Upper lobe of left lung (tissue), 6 donors: Measurements from ENCODE around the gene PHF23. TPM values are rescaled to one million over a fixed set of nuclear protein-coding genes. Genes with fewer than 3 reads are reported as not detected.

Experiments
- ATAC-seq, 2 donors: fragments of 200-7000 bp; cut with Tn5 transposase; one replicate each; pipeline ENCODE4 v1.9.1; 2022; ENCODE audit warnings: mild to moderate bottlenecking in 2 of 2, moderate library complexity in 2 of 2; ENCODE audit not compliant: low FRiP score in 2 of 2
- DNase-seq, 2 donors: peaks; one replicate each; pipeline ENCODE4 v3.0.0-alpha.2; 2019 to 2020
- H3K27ac ChIP-seq, 4 donors: fragments of 200-600 bp; sonication (generic); one replicate each; pipeline ENCODE4 v1.5.1; 2016 to 2019
- H3K27me3 ChIP-seq, 4 donors: fragments of 200-600 bp; sonication (generic); one replicate each; pipeline ENCODE4 v1.5.1; 2017 to 2019
- H3K36me3 ChIP-seq, 4 donors: fragments of 200-600 bp; sonication (generic); one replicate each; pipeline ENCODE4 v1.5.1; 2016 to 2019
- H3K4me1 ChIP-seq, 4 donors: fragments of 200-600 bp; sonication (generic); one replicate each; pipeline ENCODE4 v1.5.1; 2018 to 2019
- H3K4me3 ChIP-seq, 4 donors: fragments of 200-600 bp; sonication (generic); one replicate each; pipeline ENCODE4 v1.5.1; 2017 to 2019; ENCODE audit warnings: mild to moderate bottlenecking in 2 of 4, moderate library complexity in 1 of 4
- H3K9me3 ChIP-seq, 4 donors: fragments of 200-600 bp; sonication (generic); one replicate each; pipeline ENCODE4 v1.5.1; 2018 to 2019
- CTCF ChIP-seq, 6 experiments: fragments of 450-650 bp in 4 of 6; fragments of 200-600 bp in 2 of 6; sonication (generic) in 2 of 6; IDR thresholded peaks; one replicate each; pipeline ENCODE4 v1.5.1; 2016 to 2019; ENCODE audit warnings: antibody characterized with exemption in 6 of 6
- EP300 ChIP-seq, 4 donors: sonication (generic); formaldehyde crosslinking; IDR thresholded peaks; one replicate each; pipeline ENCODE4 v1.5.1; 2017; ENCODE audit warnings: antibody characterized with exemption in 4 of 4, control low read depth in 2 of 4
- POLR2A ChIP-seq, 4 donors: fragments of 450-650 bp; IDR thresholded peaks; one replicate each; pipeline ENCODE4 v1.5.1; 2016 to 2017; ENCODE audit warnings: antibody characterized with exemption in 4 of 4, mild to moderate bottlenecking in 2 of 4
- POLR2AphosphoS5 ChIP-seq, 2 donors: sonication (generic); formaldehyde crosslinking; IDR thresholded peaks; one replicate each; pipeline ENCODE4 v1.5.1; 2017; ENCODE audit warnings: antibody characterized with exemption in 2 of 2
- WGBS, 2 donors: methylation state at CpG; one replicate each; pipeline ENCODE4 v1.1.5; 2017 to 2018; 5-methylcytosine and 5-hydroxymethylcytosine counted together
- total RNA-seq, 6 donors: library from RNA; depleted of rRNA in 4 of 6; stranded (reverse); fragments of >200 nt in 4 of 6; gene quantifications; one replicate each; pipeline versions ENCODE4 v1.1.0 to v1.2.1, GENCODE V29; 2016 to 2021
- donor health status: DM: no; HTN: no; CAD: no; lungs with moderate emphysema.
- donor health status: DM: no; HTN: yes; CAD: no; lungs with severe emphysema.

Gene PHF23
- total RNA-seq: 10 to 100 TPM; 25.4 to 54.5 (median 31.2) TPM

DNA sequence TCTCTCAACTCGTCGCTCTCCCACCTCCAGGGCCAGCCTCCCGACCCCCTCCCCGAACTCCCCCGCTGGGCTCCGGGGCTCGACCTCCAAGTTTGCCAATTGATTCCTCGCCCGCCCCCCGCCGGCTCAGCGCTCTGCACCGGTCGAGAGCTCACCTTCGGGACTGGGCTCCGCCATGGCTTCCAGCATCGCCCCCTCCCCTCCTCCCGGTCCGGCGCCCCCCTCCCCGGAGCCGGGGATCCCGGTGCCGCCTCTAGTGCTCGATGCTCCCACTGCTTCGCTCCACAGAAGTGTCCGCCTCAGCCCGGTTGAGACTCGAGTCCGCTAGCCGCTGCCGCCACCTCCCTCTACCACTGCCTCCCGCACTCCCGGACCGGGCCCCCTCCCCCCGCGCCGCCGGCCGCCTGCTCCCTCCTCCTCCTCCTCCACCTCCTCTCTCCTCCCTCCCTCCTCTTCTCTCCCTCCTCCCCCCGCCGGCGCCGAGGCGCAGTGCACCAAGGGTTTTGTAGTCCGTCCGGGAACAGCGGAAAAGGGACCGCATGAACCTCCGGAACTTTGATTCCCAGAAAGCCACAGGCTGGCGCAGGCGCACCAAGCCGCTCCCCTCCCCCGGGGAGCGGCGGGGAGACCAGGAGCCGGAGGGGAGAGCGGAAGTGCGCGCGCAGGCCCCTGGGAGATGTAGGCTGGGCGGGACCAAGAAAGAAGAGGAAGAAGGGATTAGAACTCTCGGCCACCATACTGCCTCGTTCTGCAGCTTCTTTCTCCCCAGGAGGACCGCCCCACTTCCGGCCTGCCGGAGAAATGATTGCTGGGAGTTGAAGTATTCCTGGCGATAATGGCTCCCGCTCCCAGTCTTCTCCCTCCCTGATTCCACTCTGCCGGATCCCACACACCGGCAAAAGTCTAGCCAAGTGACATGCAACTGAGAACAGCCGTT lies at the start of gene PHF23:
TSS of gene PHF23 (minus strand) at position 367 of the 937 bp plus-strand sequence. CDS start at position 189, 178 bp downstream.
- DNase-seq (peak; percentile 99 to 100), ATAC-seq (peak; percentile 84 to 93)
- Histone ChIP-seq H3K4me3 (peak within 1 kb of the TSS; percentile 80 to 99 (median 91)), H3K27me3 (no peaks in the 10 kb centered on the region), H3K36me3 (peaks cover 0 to 36% (median 27%) of the 10 kb centered on the region in 4 donors), H3K9me3 (no peaks in the 10 kb centered on the region), H3K4me1 (peaks cover 26 to 55% (median 43%) of the 10 kb centered on the region in 4 donors), H3K27ac (peak within 1 kb of the TSS; percentile 96 to 100 (median 97))
- WGBS, 2 donors: 0 to 2% methylated on average over 51 to 53 of the region's 72 CpGs
- TF ChIP-seq CTCF (IDR thresholded peaks at IDR 0.05): peak in 4 of 6 experiments; percentile 65 to 83 (median 70)
- TF ChIP-seq POLR2AphosphoS5 (IDR thresholded peaks at IDR 0.05): peak; percentile 86 to 93
- peak in 2 of 4 donors; percentile 32 to 71 for TF ChIP-seq POLR2A (IDR thresholded peaks at IDR 0.05)
- peak in 2 of 4 donors; percentile 51 to 52 for TF ChIP-seq EP300 (IDR thresholded peaks at IDR 0.05)

DNA sequence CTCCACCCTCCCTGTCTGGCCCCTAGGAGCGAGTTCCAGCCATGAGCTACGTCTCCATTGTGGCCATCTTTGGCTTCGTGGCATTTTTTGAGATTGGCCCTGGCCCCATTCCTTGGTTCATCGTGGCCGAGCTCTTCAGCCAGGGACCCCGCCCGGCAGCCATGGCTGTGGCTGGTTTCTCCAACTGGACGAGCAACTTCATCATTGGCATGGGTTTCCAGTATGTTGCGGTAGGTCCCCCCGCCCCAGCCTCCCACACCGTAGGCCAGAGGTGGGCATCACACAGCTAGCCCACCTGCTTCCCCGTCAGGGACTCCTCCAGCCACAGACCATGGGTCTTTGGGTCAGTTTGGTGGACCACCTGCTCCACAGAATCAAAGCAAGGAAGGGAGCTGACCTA lies 46.4 kb upstream of the PHF23 start:
- H3K27me3 ChIP-seq: peaks cover 0 to 12% (median 4%) of the 10 kb centered on the region in 4 donors
- no peak overlapping the region for H3K4me3 ChIP-seq
- H3K9me3 ChIP-seq: no peaks in the 10 kb centered on the region
- peak in 1 of 2 donors; percentile 61 for DNase-seq
- no peak overlapping the region for H3K27ac ChIP-seq
- TF ChIP-seq POLR2AphosphoS5 (IDR thresholded peaks at IDR 0.05) (no peak), CTCF (IDR thresholded peaks at IDR 0.05) (no peak), POLR2A (IDR thresholded peaks at IDR 0.05) (no peak), EP300 (IDR thresholded peaks at IDR 0.05) (no peak)
- no peak for ATAC-seq
- no peaks in the 10 kb centered on the region for H3K36me3 ChIP-seq
- H3K4me1 ChIP-seq: peaks cover 19 to 24% (median 21%) of the 10 kb centered on the region in 4 donors
- WGBS, 2 donors: 95 to 98% methylated on average over 8 to 12 of the region's 12 CpGs

GRCh38 chr17:7284911-7285310 lies 45.7 kb upstream of the PHF23 start:
- DNase-seq (peak in 1 of 2 donors; percentile 75), ATAC-seq (no peak)
- no peak overlapping the region for H3K27ac ChIP-seq
- peaks cover 0 to 12% (median 4%) of the 10 kb centered on the region in 4 donors for H3K27me3 ChIP-seq
- H3K36me3 ChIP-seq: no peaks in the 10 kb centered on the region
- peaks cover 23 to 29% (median 24%) of the 10 kb centered on the region in 4 donors for H3K4me1 ChIP-seq
- H3K9me3 ChIP-seq: no peaks in the 10 kb centered on the region
- H3K4me3 ChIP-seq: no peak overlapping the region
- WGBS, 2 donors: 94 to 96% methylated on average over 14 to 16 of the region's 16 CpGs
- TF ChIP-seq CTCF (IDR thresholded peaks at IDR 0.05) (no peak), POLR2AphosphoS5 (IDR thresholded peaks at IDR 0.05) (no peak), EP300 (IDR thresholded peaks at IDR 0.05) (no peak), POLR2A (IDR thresholded peaks at IDR 0.05) (no peak)

GRCh38 chr17:7283471-7284216 lies 44.4 kb upstream of the PHF23 start:
- DNase-seq (no peak), ATAC-seq (no peak)
- TF ChIP-seq POLR2AphosphoS5 (IDR thresholded peaks at IDR 0.05): no peak
- TF ChIP-seq EP300 (IDR thresholded peaks at IDR 0.05): no peak
- no peak for TF ChIP-seq CTCF (IDR thresholded peaks at IDR 0.05)
- WGBS, 2 donors: 84 to 90% methylated on average over 14 to 18 of the region's 18 CpGs
- Histone ChIP-seq H3K27ac (no peak overlapping the region), H3K4me1 (peaks cover 23 to 29% (median 24%) of the 10 kb centered on the region in 4 donors), H3K27me3 (peaks cover 0 to 12% (median 4%) of the 10 kb centered on the region in 4 donors), H3K4me3 (no peak overlapping the region), H3K9me3 (no peaks in the 10 kb centered on the region), H3K36me3 (no peaks in the 10 kb centered on the region)
